H1 (cell line): ENCODE measurements around the gene SLC7A8. TPM values are rescaled to one million over a fixed set of nuclear protein-coding genes. Genes with fewer than 3 reads are reported as not detected.

Experiments used
- CHD2 ChIP-seq: IDR thresholded peaks from 2 replicates; pipeline ENCODE4 v1.6.1; 2012; ENCODE audit warnings: low read length, improper control_type of control experiment
- CREB1 ChIP-seq: IDR thresholded peaks from 2 replicates; pipeline ENCODE4 v1.6.1; 2012; ENCODE audit warnings: inconsistent platforms
- GABPA ChIP-seq: IDR thresholded peaks from 2 replicates; pipeline ENCODE4 v1.6.1; 2011; ENCODE audit warnings: mild to moderate bottlenecking, low read length, moderate library complexity, borderline replicate concordance; ENCODE audit not compliant: insufficient read depth
- KDM1A ChIP-seq: fragments of 200-600, 300-600 bp; sonication (generic); IDR thresholded peaks from 2 replicates; pipeline ENCODE4 v1.7.1; 2016; ENCODE audit warnings: mild to moderate bottlenecking, low read length, borderline replicate concordance
- MAFK ChIP-seq: IDR thresholded peaks from 2 replicates; pipeline ENCODE4 v1.6.1; 2012; ENCODE audit warnings: low read depth, mild to moderate bottlenecking, improper control_type of control experiment, low read length
- RXRA ChIP-seq: IDR thresholded peaks from 2 replicates; pipeline ENCODE4 v1.6.1; 2011; ENCODE audit warnings: low read depth, mild to moderate bottlenecking, low read length, moderate library complexity; ENCODE audit not compliant: insufficient read depth
- SP1 ChIP-seq: IDR thresholded peaks from 2 replicates; pipeline ENCODE4 v1.6.1; 2011; ENCODE audit warnings: low read depth, low read length
- SP2 ChIP-seq: IDR thresholded peaks from 2 replicates; pipeline ENCODE4 v1.6.1; 2012; ENCODE audit warnings: mild to moderate bottlenecking, low read length, inconsistent platforms
- polyA plus RNA-seq, 7 experiments: library from polyadenylated mRNA; depleted of rRNA in 3 of 7; stranded (reverse) in 5 of 7; unstranded in 2 of 7; fragments of >200 nt in 5 of 7; fragments of 200-250 nt in 2 of 7; gene quantifications; 1 replicate in 5 of 7; 2 replicates in 1 of 7; 4 replicates in 1 of 7; pipeline versions ENCODE4 v1.2.1 to v1.2.3, GENCODE V29; 2011 to 2013; ENCODE audit warnings: missing spikeins in 2 of 7, mixed read lengths in 2 of 7
- total RNA-seq: library from RNA; stranded (reverse); fragmentation: NEBNext Ultra II Directional; extraction: Animal tissue kit (Norgen Biotek cat#: 25700); gene quantifications from 2 replicates; pipeline ENCODE4 v1.2.1, GENCODE V29; 2021
- TF ChIP-seq, protein P1 (sequence below): fragments of 300-600 bp; sonication (generic); IDR thresholded peaks from 2 replicates; pipeline ENCODE4 v1.7.1; 2012; ENCODE audit warnings: low read length, moderate library complexity, mild to moderate bottlenecking, inconsistent platforms; ENCODE audit not compliant: insufficient replicate concordance

SLC7A8 gene
- total and polyA plus RNA-seq, 2 of the 8 experiments (the other 6 are each of a cell fraction or from before 2014, with no cell fraction given), result 182 to 204 TPM

- TF ChIP-seq, protein P1, sequence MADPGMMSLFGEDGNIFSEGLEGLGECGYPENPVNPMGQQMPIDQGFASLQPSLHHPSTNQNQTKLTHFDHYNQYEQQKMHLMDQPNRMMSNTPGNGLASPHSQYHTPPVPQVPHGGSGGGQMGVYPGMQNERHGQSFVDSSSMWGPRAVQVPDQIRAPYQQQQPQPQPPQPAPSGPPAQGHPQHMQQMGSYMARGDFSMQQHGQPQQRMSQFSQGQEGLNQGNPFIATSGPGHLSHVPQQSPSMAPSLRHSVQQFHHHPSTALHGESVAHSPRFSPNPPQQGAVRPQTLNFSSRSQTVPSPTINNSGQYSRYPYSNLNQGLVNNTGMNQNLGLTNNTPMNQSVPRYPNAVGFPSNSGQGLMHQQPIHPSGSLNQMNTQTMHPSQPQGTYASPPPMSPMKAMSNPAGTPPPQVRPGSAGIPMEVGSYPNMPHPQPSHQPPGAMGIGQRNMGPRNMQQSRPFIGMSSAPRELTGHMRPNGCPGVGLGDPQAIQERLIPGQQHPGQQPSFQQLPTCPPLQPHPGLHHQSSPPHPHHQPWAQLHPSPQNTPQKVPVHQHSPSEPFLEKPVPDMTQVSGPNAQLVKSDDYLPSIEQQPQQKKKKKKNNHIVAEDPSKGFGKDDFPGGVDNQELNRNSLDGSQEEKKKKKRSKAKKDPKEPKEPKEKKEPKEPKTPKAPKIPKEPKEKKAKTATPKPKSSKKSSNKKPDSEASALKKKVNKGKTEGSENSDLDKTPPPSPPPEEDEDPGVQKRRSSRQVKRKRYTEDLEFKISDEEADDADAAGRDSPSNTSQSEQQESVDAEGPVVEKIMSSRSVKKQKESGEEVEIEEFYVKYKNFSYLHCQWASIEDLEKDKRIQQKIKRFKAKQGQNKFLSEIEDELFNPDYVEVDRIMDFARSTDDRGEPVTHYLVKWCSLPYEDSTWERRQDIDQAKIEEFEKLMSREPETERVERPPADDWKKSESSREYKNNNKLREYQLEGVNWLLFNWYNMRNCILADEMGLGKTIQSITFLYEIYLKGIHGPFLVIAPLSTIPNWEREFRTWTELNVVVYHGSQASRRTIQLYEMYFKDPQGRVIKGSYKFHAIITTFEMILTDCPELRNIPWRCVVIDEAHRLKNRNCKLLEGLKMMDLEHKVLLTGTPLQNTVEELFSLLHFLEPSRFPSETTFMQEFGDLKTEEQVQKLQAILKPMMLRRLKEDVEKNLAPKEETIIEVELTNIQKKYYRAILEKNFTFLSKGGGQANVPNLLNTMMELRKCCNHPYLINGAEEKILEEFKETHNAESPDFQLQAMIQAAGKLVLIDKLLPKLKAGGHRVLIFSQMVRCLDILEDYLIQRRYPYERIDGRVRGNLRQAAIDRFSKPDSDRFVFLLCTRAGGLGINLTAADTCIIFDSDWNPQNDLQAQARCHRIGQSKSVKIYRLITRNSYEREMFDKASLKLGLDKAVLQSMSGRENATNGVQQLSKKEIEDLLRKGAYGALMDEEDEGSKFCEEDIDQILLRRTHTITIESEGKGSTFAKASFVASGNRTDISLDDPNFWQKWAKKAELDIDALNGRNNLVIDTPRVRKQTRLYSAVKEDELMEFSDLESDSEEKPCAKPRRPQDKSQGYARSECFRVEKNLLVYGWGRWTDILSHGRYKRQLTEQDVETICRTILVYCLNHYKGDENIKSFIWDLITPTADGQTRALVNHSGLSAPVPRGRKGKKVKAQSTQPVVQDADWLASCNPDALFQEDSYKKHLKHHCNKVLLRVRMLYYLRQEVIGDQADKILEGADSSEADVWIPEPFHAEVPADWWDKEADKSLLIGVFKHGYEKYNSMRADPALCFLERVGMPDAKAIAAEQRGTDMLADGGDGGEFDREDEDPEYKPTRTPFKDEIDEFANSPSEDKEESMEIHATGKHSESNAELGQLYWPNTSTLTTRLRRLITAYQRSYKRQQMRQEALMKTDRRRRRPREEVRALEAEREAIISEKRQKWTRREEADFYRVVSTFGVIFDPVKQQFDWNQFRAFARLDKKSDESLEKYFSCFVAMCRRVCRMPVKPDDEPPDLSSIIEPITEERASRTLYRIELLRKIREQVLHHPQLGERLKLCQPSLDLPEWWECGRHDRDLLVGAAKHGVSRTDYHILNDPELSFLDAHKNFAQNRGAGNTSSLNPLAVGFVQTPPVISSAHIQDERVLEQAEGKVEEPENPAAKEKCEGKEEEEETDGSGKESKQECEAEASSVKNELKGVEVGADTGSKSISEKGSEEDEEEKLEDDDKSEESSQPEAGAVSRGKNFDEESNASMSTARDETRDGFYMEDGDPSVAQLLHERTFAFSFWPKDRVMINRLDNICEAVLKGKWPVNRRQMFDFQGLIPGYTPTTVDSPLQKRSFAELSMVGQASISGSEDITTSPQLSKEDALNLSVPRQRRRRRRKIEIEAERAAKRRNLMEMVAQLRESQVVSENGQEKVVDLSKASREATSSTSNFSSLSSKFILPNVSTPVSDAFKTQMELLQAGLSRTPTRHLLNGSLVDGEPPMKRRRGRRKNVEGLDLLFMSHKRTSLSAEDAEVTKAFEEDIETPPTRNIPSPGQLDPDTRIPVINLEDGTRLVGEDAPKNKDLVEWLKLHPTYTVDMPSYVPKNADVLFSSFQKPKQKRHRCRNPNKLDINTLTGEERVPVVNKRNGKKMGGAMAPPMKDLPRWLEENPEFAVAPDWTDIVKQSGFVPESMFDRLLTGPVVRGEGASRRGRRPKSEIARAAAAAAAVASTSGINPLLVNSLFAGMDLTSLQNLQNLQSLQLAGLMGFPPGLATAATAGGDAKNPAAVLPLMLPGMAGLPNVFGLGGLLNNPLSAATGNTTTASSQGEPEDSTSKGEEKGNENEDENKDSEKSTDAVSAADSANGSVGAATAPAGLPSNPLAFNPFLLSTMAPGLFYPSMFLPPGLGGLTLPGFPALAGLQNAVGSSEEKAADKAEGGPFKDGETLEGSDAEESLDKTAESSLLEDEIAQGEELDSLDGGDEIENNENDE, result no peak
- TF ChIP-seq RXRA (no peak), CHD2 (no peak), CREB1 (no peak), MAFK (no peak), SP1 (no peak), SP2 (no peak), GABPA (no peak), KDM1A (no peak)
These were observed 76.8 kb downstream of the SLC7A8 start (continued) for GRCh38 chr14:23106747-23107045.
